GM12892 (cell line): ENCODE data around the gene GID8.

Experiments used
- DNase-seq: peaks from one replicate; pipeline ENCODE4 v3.0.0; 2011; ENCODE audit not compliant: insufficient read length
- FAIRE-seq: peaks from 2 replicates; lab custom pipeline; 2011; peaks lifted over from hg19 to GRCh38; lab: Jason Lieb, UNC
- POLR2A ChIP-seq: IDR thresholded peaks from 2 replicates; pipeline ENCODE4 v1.6.1; 2011; ENCODE audit warnings: low read depth, low read length, control low read depth
- POLR2AphosphoS5 ChIP-seq: IDR thresholded peaks from 2 replicates; pipeline ENCODE4 v1.6.1; 2011; ENCODE audit warnings: low read depth, low read length, control low read depth
- TAF1 ChIP-seq: IDR thresholded peaks from 2 replicates; pipeline ENCODE4 v1.6.1; 2011; ENCODE audit warnings: low read depth, mild to moderate bottlenecking, control low read depth, low read length, borderline replicate concordance

The GID8 gene

DNA sequence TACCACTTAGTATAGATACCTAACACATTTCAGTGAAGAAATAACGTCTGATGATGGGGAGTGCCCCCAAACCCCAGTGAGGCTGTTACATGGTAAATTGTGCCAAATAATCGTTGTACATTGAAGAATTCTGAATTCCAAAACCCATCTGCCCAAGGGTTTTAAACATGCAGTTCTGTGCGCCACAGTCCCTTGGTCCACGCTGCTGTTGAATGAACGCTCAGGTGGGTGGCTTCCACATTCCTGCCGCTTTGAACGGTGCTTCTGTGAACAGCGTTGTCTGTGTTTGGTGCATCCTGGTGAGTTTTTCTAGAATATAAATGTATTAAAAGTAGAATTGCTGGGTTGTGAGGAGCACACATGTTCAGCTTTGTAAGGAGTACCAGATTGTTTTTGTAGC, 2.9 kb downstream of the GID8 start:
- DNase-seq (no peak), FAIRE-seq (no peak)
- TF ChIP-seq POLR2A (no peak), POLR2AphosphoS5 (no peak), TAF1 (no peak)

DNA sequence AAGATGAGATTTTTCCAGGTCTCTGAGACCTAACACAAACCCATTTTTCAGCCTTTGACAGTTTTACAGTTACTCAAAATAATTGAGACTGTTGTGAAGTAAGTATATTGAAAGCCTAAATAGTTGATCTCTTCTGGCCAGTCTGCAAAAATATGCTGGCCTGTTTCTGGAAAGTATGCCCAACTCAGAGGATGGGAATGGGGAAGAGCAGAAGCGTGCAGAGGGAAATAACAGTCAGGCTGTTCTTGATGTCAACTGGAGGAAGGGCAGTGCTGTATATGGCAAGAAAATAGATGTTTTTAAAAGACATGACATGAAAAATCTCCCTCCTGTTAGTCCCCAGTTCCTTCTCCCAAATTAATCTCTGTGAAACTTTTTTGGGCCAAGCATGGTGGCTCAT, 3.8 kb downstream of the GID8 start:
- no peak for DNase-seq
- TF ChIP-seq POLR2AphosphoS5 (no peak), TAF1 (no peak), POLR2A (no peak)
- no peak for FAIRE-seq

DNA sequence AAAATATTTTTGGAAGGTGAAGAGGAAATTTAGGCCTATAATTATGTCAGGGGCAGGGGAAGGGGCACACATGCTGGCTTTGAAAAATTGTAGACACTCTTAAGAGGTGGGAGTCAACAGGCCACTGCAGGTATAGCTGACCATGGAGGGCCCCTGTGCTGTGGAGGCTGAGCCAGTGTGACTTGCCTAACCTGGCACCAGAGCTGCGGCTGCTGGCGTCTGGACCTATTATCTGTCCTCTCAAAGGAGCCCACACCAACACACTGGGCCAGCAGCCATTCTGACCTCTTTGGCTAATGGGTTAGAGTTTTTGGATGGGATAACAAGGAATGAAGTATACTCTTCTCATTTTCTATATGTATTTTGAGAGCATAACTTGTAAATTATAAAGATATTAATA, 4.5 kb downstream of the GID8 start:
- DNase-seq, result no peak
- TF ChIP-seq TAF1 (no peak), POLR2AphosphoS5 (no peak), POLR2A (no peak)
- FAIRE-seq, result no peak

DNA sequence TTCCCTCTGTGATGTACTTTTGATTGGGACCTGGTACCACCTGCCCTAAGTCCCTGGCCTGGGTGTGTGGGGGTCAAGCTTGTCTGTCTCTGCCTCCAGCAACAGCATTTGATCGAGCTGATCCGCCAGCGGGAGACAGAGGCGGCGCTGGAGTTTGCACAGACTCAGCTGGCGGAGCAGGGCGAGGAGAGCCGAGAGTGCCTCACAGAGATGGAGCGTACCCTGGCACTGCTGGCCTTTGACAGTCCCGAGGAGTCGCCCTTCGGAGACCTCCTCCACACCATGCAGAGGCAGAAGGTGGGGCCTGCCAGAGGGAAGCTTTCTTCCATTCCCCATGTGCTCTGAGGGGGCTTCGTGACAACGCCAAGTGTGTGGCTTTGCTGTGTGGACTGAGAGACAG, 5.4 kb downstream of the GID8 start:
- DNase-seq (no peak), FAIRE-seq (no peak)
- no peak for TF ChIP-seq TAF1
- TF ChIP-seq POLR2A, result no peak
- TF ChIP-seq POLR2AphosphoS5, result no peak

DNA sequence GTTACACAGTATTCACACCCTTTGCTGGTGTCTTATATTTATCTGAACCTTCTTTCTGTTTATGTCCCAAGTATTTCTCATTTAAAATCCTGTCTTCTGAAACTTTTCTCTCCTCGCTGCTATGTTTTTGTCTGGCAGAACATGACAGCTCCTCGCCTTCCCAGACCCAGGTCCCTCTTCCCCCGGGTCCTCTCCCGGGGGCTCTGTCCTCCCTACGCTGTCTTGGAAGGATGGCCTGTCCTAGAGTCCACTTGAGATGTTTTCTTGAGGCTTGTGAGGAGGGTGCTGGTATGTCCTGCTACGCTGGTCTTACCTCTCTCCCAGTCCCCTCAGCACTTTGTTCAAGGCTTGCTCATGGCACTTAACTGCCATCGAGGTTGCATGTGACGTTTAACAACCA, 6.2 kb downstream of the GID8 start:
- TF ChIP-seq TAF1 (no peak), POLR2AphosphoS5 (no peak), POLR2A (no peak)
- DNase-seq (no peak), FAIRE-seq (no peak)

DNA sequence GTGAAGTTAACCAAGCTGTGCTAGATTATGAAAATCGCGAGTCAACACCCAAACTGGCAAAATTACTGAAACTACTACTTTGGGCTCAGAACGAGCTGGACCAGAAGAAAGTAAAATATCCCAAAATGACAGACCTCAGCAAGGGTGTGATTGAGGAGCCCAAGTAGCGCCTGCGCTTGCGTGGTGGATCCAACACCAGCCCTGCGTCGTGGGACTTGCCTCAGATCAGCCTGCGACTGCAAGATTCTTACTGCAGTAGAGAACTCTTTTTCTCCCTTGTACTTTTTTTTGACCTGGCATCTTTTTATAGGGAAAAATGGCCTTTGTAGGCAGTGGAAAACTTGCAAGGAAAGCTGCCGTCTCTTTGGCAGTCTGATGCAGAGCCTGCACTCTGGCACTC, 6.8 kb downstream of the GID8 start:
- DNase-seq (no peak), FAIRE-seq (no peak)

DNA sequence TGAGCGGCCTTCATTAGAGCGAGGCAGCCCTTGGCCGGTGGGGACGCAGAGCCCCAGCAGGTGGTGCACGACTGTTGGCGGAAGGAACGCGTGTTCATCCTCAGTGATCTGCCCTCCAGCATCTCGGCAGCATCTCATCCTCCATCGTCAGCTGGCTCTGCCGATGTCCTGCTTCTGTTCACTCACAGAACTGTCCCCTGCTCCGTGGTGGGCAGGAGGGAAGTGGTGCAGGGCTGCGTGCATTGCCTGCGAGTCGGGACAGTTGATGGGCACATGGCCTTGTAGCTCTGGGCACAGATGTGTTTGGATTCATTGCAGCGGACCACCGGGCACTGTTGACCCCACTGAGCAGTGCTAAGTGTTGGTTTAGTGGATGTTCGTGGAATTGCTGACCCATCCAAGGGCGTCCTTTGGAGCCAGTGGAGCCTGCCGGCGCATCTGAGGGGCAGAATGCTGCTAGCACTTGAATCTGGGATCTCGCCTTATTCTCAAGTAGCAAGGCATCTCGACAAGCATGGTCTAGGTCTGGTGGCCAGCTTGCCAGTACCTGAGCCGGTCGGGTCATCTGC, 7.9 kb downstream of the GID8 start:
- no peak for TF ChIP-seq TAF1
- 0 out of 2 replicates have a peak, but pooled peaks have one; percentile 18 for TF ChIP-seq POLR2A
- no peak for FAIRE-seq
- DNase-seq, result no peak

More for the DNA sequence above, 6.8 kb downstream of the GID8 start:
- TF ChIP-seq POLR2AphosphoS5 (no peak), POLR2A (no peak)

DNA sequence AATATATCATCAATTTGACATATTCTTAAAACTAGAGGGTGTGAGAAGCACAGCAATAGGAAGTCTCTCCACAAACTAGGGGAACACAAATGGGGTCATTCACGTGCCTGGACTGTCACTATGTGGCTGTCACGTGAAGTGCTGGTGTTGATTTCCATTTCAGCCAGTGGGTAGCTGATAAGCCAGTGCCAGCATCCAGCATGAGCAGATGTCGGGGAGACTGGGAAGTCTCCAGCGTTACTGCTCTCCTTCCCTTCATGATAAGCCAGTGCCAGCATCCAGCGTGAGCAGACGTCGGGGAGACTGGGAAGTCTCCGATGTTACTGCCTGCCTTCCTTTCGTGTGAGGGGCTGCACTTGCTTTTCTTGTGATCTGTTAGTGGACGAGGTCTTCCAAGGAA, 9.0 kb downstream of the GID8 start:
- no peak for TF ChIP-seq TAF1
- TF ChIP-seq POLR2A, result no peak; the same call in 1 of the 2 replicates
- no peak for DNase-seq
- FAIRE-seq, result no peak

DNA sequence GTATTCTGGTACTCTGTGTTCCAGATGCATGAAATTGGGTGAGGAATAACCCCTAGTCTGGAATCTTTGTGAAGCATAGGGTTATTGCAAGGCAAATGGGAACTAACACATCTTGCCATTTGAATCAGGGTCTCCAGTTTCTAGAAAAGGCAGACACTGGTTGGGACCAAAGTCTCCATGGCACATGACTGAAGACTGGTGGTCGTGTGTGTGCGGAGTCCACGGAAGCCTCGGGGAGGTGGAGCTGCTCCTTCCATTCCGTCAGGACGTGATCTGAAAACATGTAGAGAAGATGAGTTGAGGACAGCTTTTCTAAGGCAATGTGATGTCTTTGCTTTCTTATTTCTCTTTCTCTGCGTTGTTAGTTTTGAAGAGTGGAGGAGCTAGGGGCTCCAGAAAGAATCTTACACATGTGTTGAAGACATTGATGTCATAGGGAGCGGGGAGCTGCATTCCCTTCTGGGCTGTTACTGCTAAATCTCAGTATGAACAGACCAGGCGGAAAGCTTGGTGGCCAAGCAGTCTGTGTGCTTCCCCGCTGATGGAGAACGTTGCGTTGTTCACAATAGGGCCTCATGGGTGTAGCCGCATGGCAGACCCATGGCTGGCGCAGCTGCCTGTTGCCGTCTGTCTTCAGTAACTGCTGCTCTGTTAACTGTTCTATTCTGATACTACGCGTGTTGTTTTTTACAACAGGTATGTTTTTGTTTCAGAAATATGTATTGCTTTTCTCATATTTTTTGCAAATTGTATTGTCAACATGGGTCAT, 9.8 kb downstream of the GID8 start:
- 0 out of 2 replicates have a peak, but pooled peaks have one; percentile 17 for TF ChIP-seq POLR2AphosphoS5
- TF ChIP-seq POLR2A, result no peak
- FAIRE-seq, result no peak
- no peak for DNase-seq

DNA sequence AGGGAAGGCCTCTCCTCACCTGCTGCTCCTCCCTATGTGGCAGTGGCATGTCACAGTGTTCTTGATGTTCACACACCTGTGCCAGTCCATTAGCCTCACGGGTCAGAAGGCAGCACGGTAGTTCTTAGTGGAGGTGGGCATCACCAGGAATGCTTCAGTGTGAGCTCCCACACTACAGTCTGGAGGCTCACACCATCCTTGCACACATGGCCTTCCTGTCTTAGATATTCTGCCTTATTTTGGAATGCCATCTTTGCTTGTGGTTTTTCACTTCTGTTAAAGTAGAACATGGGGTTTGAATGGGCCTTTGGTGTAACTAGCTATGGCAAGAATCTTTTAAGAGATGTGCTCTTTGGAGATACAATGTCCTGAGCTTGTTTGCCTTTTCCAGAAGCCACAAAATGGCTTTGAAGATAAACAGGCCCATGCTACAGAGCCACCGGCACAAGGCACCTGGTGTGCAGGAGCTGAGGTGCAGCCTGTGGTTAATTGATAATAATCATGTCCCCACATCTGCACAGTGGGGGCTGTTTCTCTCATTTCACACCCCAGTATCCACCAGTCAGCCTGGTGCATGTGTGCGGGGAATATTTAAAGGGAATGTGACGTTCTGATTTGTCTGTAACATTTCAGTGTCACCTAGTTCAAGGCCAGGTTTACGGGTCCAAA, 11.3 kb downstream of the GID8 start:
- no peak for DNase-seq
- TF ChIP-seq POLR2A (no peak; the same call in 1 of the 2 replicates), TAF1 (no peak), POLR2AphosphoS5 (no peak)
- no peak for FAIRE-seq

DNA sequence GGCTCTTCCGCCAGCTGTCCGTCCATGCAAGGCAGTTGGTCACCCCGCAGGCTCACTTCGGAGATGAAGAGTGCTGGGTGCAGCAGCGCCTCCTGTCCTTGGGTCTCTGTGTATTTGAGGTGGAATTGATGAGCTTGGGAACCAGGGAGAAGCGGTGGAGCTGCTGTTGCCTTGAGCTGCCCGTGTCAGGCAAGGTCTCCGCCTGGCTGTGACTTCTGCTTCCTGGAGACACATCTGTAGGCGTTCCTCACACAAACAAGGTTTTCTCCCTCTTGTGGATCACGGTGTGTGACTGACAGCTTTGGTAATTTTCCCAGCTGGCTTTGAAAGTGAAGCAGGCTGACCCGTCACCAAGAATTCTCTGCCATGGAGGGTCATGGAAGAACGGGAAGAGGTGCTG, 12.0 kb downstream of the GID8 start:
- FAIRE-seq (no peak), DNase-seq (no peak)
- no peak for TF ChIP-seq TAF1
- TF ChIP-seq POLR2AphosphoS5, result no peak
- TF ChIP-seq POLR2A, result no peak; the same call in 1 of the 2 replicates

DNA sequence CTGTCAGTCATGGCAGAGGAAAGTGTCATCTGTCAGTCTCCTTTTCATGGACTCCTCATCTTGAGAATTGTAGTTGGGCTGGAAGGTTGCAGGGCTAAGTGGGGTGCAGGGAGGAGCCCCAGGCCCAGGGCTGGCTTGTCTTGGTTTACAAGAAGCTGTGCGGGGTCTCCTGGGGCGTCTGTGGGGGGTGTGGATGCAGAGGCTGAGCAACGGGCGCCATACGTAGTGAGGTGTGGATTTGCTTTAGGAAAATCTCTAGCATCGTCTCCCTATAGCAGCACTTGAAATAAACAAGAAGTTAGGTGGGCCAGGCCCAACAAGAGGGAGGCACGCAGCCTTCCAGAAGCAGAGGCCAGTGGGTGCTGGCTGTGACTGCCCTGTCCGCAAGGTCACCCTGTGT, 12.8 kb downstream of the GID8 start:
- TF ChIP-seq TAF1 (no peak), POLR2AphosphoS5 (no peak), POLR2A (no peak)
- DNase-seq, result no peak
- FAIRE-seq, result no peak

DNA sequence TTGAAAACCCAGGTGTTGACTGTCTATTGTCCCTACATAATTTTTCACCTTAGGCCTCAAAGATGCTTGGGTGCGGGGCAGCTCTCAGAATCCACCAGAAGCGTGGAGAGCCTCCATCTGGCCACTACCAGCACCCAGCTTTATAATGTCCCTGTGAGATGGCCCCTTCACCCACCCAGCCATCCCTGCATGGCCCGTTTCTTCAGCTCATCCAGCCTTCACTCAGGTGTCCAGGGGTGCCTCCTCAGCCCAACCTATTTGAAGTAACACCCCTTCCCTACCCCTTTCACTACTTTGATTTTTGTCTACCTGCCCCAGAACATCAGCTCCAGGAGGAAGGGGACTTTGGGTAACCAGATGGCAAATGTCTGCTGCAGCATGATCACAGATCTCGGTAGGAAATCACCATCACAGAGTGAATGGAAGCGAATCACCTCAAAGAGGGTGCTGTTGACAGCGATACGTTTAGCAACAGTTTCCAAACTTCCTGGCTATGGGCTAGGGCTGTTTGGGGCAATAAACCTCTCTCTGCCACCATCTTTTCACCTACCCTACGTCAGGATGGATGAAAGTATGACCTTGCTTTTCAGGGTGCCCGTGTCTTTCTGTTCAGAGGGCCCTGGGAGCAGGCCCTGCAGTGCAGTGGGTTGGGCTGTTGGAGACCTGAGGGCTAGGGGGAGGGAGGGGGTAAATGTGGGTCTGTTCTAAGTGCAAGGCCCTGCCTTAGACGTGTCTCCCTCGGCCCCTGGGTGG, 13.4 kb downstream of the GID8 start:
- no peak for FAIRE-seq

More for the DNA sequence above, 13.4 kb downstream of the GID8 start:
- no peak for TF ChIP-seq POLR2A
- TF ChIP-seq POLR2AphosphoS5, result no peak
- no peak for TF ChIP-seq TAF1
- DNase-seq, result no peak
